HFFc6 (cell line): ENCODE data around the gene ARHGEF7. TPM values are rescaled to one million over a fixed set of nuclear protein-coding genes. Genes with fewer than 3 reads are reported as not detected.

Experiments used
- DNase-seq: peaks from one replicate; pipeline ENCODE4 v3.0.0-alpha.2; 2018
- H3K27ac Mint-ChIP-seq: 2 replicates; pipeline ENCODE4 v1.8.0; 2020; ENCODE audit warnings: mild to moderate bottlenecking, mixed read lengths
- H3K27me3 Mint-ChIP-seq: 2 replicates; pipeline ENCODE4 v1.8.0; 2021; ENCODE audit warnings: mild to moderate bottlenecking, moderate library complexity, mixed read lengths; ENCODE audit not compliant: insufficient read depth
- H3K36me3 Mint-ChIP-seq: 2 replicates; pipeline ENCODE4 v1.8.0; 2021; ENCODE audit warnings: low read depth, mixed read lengths
- H3K4me1 Mint-ChIP-seq: 2 replicates; pipeline ENCODE4 v1.8.0; 2020; ENCODE audit warnings: low read depth, mixed read lengths
- H3K4me3 Mint-ChIP-seq: 2 replicates; pipeline ENCODE4 v1.8.0; 2020; ENCODE audit warnings: mild to moderate bottlenecking, moderate library complexity, mixed read lengths
- H3K9me3 Mint-ChIP-seq: 2 replicates; pipeline ENCODE4 v1.8.0; 2020; ENCODE audit warnings: mild to moderate bottlenecking, mixed read lengths
- total RNA-seq, 6 experiments: library from RNA; stranded (reverse); fragmentation: NEBNext Ultra II Directional; extraction: Animal tissue kit (Norgen Biotek cat#: 25700); gene quantifications; 2 replicates in 1 of 6; 3 replicates in 5 of 6; pipeline ENCODE4 v1.2.3, GENCODE V29; 2021
- TF ChIP-seq, protein P1 (sequence below): fragments of 200-600 bp; sonication (generic); IDR thresholded peaks from 2 replicates; pipeline ENCODE4 v1.5.0; 2021; ENCODE audit warnings: antibody characterized with exemption, mild to moderate bottlenecking

The ARHGEF7 gene
- total RNA-seq, 6 experiments from 2014 or later = 32.3 to 38.1 (median 35.0) TPM

DNA sequence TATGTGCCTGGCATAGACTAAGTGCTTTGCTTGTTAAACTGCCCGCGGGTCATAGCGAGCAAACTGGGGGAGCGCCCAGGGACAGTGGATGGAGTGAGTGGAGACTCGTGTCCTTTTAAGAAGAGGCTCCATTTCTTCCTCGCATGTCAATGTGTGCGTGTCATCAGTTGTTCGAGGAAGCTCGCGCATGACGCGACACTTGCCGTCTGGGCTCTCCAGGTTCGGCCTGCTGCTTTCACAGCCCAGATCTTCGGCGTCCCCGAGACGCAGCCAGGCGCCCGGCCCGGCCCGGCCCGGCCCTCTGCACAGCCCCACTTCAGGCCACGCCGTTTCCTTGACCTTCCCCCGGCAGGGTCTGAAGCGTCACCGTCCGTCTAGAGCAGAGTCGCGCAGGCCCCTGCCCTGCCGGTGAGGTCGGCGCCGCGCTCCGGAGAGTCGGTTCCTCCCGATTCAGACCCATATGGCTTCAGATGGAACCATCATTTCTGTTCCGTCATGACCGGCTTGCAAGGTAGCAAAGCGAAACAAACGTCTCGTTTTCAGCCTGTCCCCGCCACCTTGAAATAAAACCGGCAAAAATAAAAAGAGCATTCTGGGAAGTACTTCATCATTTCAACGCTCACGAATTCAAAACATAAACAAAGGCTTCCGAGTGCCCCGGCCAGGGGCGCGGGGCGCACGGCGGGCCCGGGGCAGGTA, 599 bp upstream of the ARHGEF7 start:
- H3K4me3 Mint-ChIP-seq = peak overlapping the region; percentile 86
- H3K9me3 Mint-ChIP-seq = peaks cover 5% of the 10 kb centered on the region; the same call in 1 of the 2 replicates
- TF ChIP-seq, protein P1, sequence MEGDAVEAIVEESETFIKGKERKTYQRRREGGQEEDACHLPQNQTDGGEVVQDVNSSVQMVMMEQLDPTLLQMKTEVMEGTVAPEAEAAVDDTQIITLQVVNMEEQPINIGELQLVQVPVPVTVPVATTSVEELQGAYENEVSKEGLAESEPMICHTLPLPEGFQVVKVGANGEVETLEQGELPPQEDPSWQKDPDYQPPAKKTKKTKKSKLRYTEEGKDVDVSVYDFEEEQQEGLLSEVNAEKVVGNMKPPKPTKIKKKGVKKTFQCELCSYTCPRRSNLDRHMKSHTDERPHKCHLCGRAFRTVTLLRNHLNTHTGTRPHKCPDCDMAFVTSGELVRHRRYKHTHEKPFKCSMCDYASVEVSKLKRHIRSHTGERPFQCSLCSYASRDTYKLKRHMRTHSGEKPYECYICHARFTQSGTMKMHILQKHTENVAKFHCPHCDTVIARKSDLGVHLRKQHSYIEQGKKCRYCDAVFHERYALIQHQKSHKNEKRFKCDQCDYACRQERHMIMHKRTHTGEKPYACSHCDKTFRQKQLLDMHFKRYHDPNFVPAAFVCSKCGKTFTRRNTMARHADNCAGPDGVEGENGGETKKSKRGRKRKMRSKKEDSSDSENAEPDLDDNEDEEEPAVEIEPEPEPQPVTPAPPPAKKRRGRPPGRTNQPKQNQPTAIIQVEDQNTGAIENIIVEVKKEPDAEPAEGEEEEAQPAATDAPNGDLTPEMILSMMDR = no peak
- no peaks in the 10 kb centered on the region for H3K36me3 Mint-ChIP-seq
- DNase-seq = peak; percentile 38
- H3K27me3 Mint-ChIP-seq = peaks cover 69% of the 10 kb centered on the region
- H3K4me1 Mint-ChIP-seq = peaks cover 21% of the 10 kb centered on the region
- peak overlapping the region; percentile 64 for H3K27ac Mint-ChIP-seq

DNA sequence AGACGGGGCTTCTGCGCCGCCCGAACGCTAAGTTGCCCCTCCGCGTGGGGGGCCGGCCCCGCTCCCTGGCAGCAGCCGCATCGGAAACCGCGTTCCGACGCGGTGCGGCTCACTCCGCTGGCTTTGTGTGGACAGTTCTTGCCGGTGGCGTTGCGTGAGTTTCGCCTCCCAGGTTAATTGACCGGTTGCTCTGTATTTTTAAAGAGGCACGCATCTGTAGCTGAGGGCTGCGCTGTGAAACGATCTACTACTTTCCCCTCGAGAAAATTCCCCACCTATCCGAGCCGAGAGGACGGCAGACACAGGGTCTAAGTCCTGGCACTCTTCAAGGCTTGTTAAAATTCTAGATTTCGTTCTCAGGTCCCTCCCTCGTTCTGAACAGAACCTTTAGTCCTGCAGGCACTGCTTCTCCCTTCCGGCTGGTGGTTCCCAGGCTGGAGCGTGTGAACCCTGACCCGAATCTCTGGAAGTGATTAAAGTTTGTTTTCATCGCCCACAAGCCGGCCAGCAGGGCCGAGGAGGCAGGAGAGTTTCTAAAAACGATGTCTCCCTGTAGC, 933 bp downstream of the ARHGEF7 start:
- H3K27me3 Mint-ChIP-seq = peaks cover 72% of the 10 kb centered on the region
- H3K4me3 Mint-ChIP-seq = peak overlapping the region; percentile 87
- no peaks in the 10 kb centered on the region for H3K9me3 Mint-ChIP-seq
- TF ChIP-seq, protein P1 = no peak
- DNase-seq = peak; percentile 79
- H3K4me1 Mint-ChIP-seq = peaks cover 21% of the 10 kb centered on the region
- peak overlapping the region; percentile 78 for H3K27ac Mint-ChIP-seq
- no peaks in the 10 kb centered on the region for H3K36me3 Mint-ChIP-seq

DNA sequence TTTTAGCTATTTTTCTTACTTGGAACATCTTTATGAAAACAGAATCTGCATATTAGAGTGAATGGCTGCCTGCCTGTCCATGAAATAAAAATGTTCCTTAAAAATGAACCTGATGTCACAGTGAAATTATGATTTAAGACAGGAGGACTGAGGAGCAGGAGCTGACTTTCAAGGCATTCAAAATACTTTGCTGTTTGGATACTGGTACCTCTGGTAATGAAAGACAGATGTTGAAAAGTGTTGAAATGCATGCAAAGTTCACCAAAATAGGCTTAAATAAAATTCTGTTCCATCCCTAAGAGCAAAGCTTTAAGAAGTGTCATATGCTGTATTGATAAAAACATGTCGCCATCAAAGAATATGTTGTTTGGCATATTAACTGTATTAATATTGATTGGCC, 1.7 kb downstream of the ARHGEF7 start:
- H3K27me3 Mint-ChIP-seq = peaks cover 72% of the 10 kb centered on the region
- peaks cover 21% of the 10 kb centered on the region for H3K4me1 Mint-ChIP-seq
- H3K4me3 Mint-ChIP-seq = no peak overlapping the region
- TF ChIP-seq, protein P1 = no peak
- H3K27ac Mint-ChIP-seq = no peak overlapping the region
- no peaks in the 10 kb centered on the region for H3K36me3 Mint-ChIP-seq
- H3K9me3 Mint-ChIP-seq = no peaks in the 10 kb centered on the region
- no peak for DNase-seq

DNA sequence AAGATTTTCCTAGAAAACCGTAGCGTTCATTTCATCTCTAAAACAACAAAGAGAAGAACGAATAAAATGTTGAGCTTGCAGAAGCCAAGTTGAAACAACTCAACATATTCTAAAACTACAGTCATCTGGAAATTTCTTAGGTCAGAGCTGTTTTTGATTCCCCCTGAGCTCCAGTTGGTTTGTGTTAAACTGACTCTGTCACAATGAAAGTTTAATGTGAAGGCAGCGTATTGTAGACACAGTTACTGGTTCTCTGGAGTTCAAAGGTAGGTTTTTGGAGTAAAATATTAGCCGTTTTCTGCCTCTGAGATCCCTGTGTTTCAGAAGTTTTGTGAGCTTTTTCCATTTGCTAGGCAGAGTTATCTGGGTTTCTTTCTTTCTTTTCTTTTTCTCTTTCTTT, 2.2 kb downstream of the ARHGEF7 start:
- Mint-ChIP-seq H3K27ac (no peak overlapping the region), H3K27me3 (peaks cover 73% of the 10 kb centered on the region), H3K9me3 (no peaks in the 10 kb centered on the region), H3K4me3 (no peak overlapping the region), H3K36me3 (no peaks in the 10 kb centered on the region), H3K4me1 (peaks cover 21% of the 10 kb centered on the region)
- TF ChIP-seq, protein P1 = no peak
- no peak for DNase-seq

DNA sequence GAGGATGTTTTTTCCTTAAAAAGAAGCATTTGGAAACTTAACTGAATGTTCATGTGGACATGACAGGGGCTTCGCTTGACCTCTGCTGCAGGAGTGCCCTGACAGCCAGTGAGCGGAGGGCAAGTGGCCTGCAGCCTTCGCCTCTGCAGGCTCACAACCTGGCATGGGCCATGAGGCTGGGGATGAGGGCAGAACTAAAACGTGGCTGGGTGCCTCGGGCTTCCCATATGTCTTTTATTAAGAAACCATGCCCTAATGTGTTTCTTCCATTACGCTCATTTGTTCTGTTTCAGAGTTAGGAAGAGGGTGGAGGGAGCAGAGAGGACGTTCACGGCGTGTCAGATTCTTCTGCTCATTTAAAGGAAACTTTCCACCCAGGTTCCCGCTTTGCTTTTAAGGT, 2.9 kb downstream of the ARHGEF7 start:
- Mint-ChIP-seq H3K9me3 (no peaks in the 10 kb centered on the region), H3K27me3 (peaks cover 70% of the 10 kb centered on the region), H3K4me1 (peaks cover 21% of the 10 kb centered on the region), H3K4me3 (no peak overlapping the region), H3K36me3 (no peaks in the 10 kb centered on the region), H3K27ac (no peak overlapping the region)
- TF ChIP-seq, protein P1 = no peak
- no peak for DNase-seq
